ENCODE data around the gene BCL6. TPM values are rescaled to one million over a fixed set of nuclear protein-coding genes. Genes with fewer than 3 reads are reported as not detected.

BCL6 gene
- total and polyA plus RNA-seq, 2 of the 8 experiments (the other 6 are each of a cell fraction or from before 2014, with no cell fraction given): 5.7 to 10.4 TPM

DNA sequence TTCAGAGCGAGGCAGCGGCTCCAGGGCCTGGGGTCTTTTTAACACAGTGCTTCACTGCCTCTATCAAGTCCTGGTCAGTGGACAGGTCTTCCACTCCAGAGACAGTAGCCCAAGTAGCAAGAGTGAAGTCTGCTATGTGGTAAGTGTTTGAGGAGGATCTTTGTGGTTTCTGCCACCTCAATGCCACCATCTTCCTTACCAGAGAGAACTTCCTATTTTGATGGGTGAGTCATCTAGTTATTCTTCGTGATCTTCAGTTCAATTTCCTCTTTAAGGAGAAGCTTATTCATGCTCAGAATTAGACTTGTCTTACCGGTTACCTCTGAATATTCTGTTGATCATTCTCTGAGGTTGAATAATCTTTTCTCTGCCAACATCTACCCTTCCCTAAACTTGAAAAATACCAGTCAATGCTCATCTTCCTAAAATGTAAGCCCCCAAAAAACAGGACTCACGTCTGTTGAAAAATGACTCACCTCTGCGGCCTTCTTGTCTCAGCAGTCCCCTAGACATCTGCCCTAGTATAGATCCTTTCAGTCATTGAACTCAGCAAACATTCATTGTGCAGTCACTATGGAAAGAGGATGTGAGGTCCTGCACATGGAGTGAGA is 32.2 kb upstream of the BCL6 start:
- peaks cover 0 to 7% (median 1%) of the 10 kb centered on the region in 4 experiments; a peak in 3 of 7 replicates for H3K4me1 ChIP-seq (replicated peaks in 1 of 4; ENCODE audit: control insufficient read depth in 3 of 4, insufficient read depth in 4 of 4, low read length in 3 of 4)
- H3K14ac ChIP-seq (ENCODE audit: insufficient read length): no peak overlapping the region
- no peak overlapping the region for H3K56ac ChIP-seq (replicated peaks; ENCODE audit: insufficient read length, low read depth, low read length)
- no peak overlapping the region for H3K18ac ChIP-seq (ENCODE audit: extremely low read depth, low read length)
- H3K4me3 ChIP-seq (ENCODE audit: extremely low read depth in 1 of 4, insufficient read depth in 2 of 4, low read depth in 3 of 4, low read length in 4 of 4): no peak overlapping the region
- no peak overlapping the region for H3K4me2 ChIP-seq (ENCODE audit: insufficient read depth in 1 of 2, low read depth in 2 of 2, low read length in 2 of 2)
- no peaks in the 10 kb centered on the region for H3K27me3 ChIP-seq (replicated peaks in 1 of 4; ENCODE audit: control insufficient read depth in 3 of 4, extremely low read depth in 1 of 4, insufficient read depth in 3 of 4, low read length in 3 of 4)
- H3K36me3 ChIP-seq (ENCODE audit: control insufficient read depth in 2 of 4, insufficient read depth in 4 of 4, low read length in 3 of 4): no peaks in the 10 kb centered on the region
- no peaks in the 10 kb centered on the region for H3K79me1 ChIP-seq (ENCODE audit: low read depth, low read length)
- ChIA-PET CTCF (ENCODE audit: partially characterized antibody) (no interaction called here), POLR2A (ENCODE audit: partially characterized antibody) (interaction anchor here (0.6 kb wide), 1 partner anchor 31 kb away, joined by 4 read pairs; no protein-coding TSS in a partner anchor)
- H2BK5ac ChIP-seq (ENCODE audit: low read depth, low read length): no peak overlapping the region
- H4K5ac ChIP-seq (ENCODE audit: insufficient read length, low read depth, low read length): no peak overlapping the region
- no peaks in the 10 kb centered on the region for H3K79me2 ChIP-seq (ENCODE audit: control insufficient read depth in 1 of 2, insufficient read depth in 2 of 2, low read length in 2 of 2)
- H2AFZ ChIP-seq (ENCODE audit: low read length): no peak overlapping the region
- H3K4ac ChIP-seq (replicated peaks; ENCODE audit: insufficient read length, low read depth, low read length): no peak overlapping the region
- no peaks in the 10 kb centered on the region for H3K9me3 ChIP-seq (ENCODE audit: insufficient read depth in 2 of 2, low read depth in 1 of 2, low read length in 1 of 2)
- H3K27ac ChIP-seq (ENCODE audit: low read depth, low read length): no peak overlapping the region
- H4K91ac ChIP-seq (replicated peaks; ENCODE audit: insufficient read length, low read length): no peak overlapping the region
- no peak overlapping the region for H2BK15ac ChIP-seq (ENCODE audit: low read length)
- no peak overlapping the region for H2BK120ac ChIP-seq (replicated peaks; ENCODE audit: low read depth, low read length)
- DNase-seq (ENCODE audit: low read depth in 1 of 2, low spot score in 2 of 2) (no peak), FAIRE-seq (no peak)
- no peak overlapping the region for H2BK12ac ChIP-seq (ENCODE audit: low read depth, low read length)
- no peak overlapping the region for H3K23ac ChIP-seq (ENCODE audit: insufficient read length)
- WGBS, 2 experiments (ENCODE audit: extremely low coverage in 1 of 2, insufficient coverage in 1 of 2, insufficient read length in 1 of 2, insufficient replicate concordance in 2 of 2, low coverage in 1 of 2, low lambda C conversion rate in 2 of 2, missing lambda C conversion rate in 1 of 2): 82% methylated on average over 6 of the region's 6 CpGs; no CpG with 5 or more reads in 1 of the 2 experiments
- no peak overlapping the region for H2BK20ac ChIP-seq (ENCODE audit: low read length)
- no peak overlapping the region for H2AK5ac ChIP-seq (ENCODE audit: low read depth, low read length)
- H3K9ac ChIP-seq (replicated peaks in 1 of 4; ENCODE audit: extremely low read depth in 1 of 4, low read depth in 3 of 4, low read length in 3 of 4): no peak overlapping the region
- no peaks in the 10 kb centered on the region for H3K23me2 ChIP-seq (ENCODE audit: low read depth, low read length)
- no peaks in the 10 kb centered on the region for H4K20me1 ChIP-seq (replicated peaks in 1 of 2; ENCODE audit: control insufficient read depth in 1 of 2, insufficient read depth in 2 of 2, low read length in 2 of 2)
- H4K8ac ChIP-seq (ENCODE audit: extremely low read depth, insufficient read depth, low read length): no peak overlapping the region
- TF ChIP-seq SIRT6 (IDR thresholded peaks at IDR 0.05; ENCODE audit: low read length) (no peak), SP1 (IDR thresholded peaks at IDR 0.05; ENCODE audit: low read depth, low read length) (no peak), BCL11A (IDR thresholded peaks at IDR 0.05; ENCODE audit: low read depth in 2 of 2, low read length in 2 of 2) (no peak), EP300 (IDR thresholded peaks at IDR 0.05; ENCODE audit: borderline replicate concordance in 1 of 2, low read depth in 2 of 2, low read length in 2 of 2) (no peak), RXRA (IDR thresholded peaks at IDR 0.05; ENCODE audit: insufficient read depth, low read depth, low read length) (no peak), JUND (IDR thresholded peaks at IDR 0.05; ENCODE audit: low read length) (no peak), POU5F1 (IDR thresholded peaks at IDR 0.05; ENCODE audit: low read depth, low read length) (no peak), KDM5A (IDR thresholded peaks at IDR 0.05; ENCODE audit: low read length) (no peak), POLR2A (IDR thresholded peaks at IDR 0.05; ENCODE audit: control extremely low read depth in 1 of 2, low read depth in 2 of 2, low read length in 2 of 2) (no peak), EGR1 (IDR thresholded peaks at IDR 0.05; ENCODE audit: borderline replicate concordance, low read depth, low read length) (no peak), CTBP2 (IDR thresholded peaks at IDR 0.05; ENCODE audit: borderline replicate concordance, insufficient read depth, insufficient read length, low read length) (no peak), TAF7 (optimal IDR thresholded peaks at IDR 0.05; ENCODE audit: borderline replicate concordance, low read depth, low read length) (no peak)
- TF ChIP-seq, protein P1, sequence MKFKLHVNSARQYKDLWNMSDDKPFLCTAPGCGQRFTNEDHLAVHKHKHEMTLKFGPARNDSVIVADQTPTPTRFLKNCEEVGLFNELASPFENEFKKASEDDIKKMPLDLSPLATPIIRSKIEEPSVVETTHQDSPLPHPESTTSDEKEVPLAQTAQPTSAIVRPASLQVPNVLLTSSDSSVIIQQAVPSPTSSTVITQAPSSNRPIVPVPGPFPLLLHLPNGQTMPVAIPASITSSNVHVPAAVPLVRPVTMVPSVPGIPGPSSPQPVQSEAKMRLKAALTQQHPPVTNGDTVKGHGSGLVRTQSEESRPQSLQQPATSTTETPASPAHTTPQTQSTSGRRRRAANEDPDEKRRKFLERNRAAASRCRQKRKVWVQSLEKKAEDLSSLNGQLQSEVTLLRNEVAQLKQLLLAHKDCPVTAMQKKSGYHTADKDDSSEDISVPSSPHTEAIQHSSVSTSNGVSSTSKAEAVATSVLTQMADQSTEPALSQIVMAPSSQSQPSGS (IDR thresholded peaks at IDR 0.05; ENCODE audit: low read length): no peak
